ENCODE results near the gene ENOX2. TPM values are rescaled to one million over a fixed set of nuclear protein-coding genes. Genes with fewer than 3 reads are reported as not detected.
A peak's percentile ranks its signal among the peaks of the same experiment; 100 is the strongest.

Gene ENOX2
- total and polyA plus RNA-seq, 2 donors (not counting 1 experiment from before 2014, with no cell fraction given), result 5.1 to 18.8 TPM

DNA sequence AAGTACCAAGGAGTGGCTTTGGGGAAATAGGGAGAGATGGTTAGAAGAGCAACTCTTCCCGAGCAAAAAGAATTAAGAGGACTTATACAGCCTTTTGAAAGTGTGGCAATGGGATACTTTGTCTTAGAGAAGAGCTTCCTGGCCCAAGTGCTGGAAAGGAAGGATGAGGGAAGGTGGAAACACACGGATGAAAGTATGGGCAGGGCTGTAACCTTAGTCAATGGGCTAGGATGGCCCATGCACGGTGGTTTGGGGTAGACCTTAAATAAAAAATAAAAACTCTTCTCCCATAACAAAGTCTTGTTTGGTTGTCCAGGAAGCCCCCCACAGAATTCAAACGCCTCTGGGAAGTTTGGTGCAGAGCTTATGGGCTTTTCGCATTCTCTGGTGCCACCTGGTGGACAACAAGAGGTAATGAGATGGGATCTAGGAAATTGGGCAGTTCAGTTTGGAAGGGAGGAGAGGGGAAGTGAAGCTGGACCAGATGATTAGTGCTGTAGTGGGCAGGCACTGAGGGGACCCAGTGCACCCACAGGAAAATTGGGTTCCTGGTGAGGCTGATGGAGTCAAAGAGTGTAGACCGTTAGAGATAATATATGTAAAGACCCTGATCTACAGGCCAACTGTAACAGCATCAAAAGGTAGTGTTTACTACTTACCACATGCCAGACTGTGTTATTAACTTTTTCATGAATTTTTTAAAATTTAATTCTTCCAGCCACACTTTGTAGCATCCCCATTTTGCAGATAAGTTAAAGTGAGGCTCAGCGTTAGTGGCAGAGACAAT is 13.8 kb upstream of the ENOX2 start:
- H4K20me1 ChIP-seq (ENCODE audit: control insufficient read depth, insufficient read depth, low read length, poor library complexity, severe bottlenecking), result no peaks in the 10 kb centered on the region
- WGBS (ENCODE audit: insufficient coverage), result 10% methylated on average over 3 of the region's 7 CpGs

DNA sequence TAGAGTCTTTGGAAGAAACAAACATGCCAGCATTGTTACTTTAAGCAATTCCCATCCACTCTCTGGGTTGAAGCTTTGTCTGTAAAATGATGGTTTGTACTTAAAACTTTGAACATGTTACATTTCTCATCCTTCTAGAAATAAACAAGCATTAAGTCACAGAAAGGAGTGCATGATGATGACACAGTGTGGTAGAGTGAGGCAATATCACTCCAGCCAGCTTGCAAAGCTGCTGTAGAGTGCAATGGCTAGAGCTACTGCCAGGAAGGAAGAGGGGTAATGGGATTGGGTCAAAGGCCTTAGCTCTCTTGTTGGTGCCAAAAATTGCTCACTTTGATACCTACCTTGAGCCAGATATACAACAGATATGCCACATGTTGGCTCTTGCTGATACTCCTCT is 12.3 kb upstream of the ENOX2 start:
- ATAC-seq (ENCODE audit: low read depth), result no peak
- peaks cover 0 to 5% (median 0%) of the 10 kb centered on the region in 4 experiments for H3K27me3 ChIP-seq (replicated peaks in 1 of 4; ENCODE audit: control extremely low read depth in 1 of 4, control insufficient read depth in 3 of 4, insufficient read depth in 4 of 4, low read length in 3 of 4)
- H3K27ac Mint-ChIP-seq, result no peak overlapping the region
- no peak for TF ChIP-seq EZH2 (IDR thresholded peaks at IDR 0.05; ENCODE audit: borderline replicate concordance, insufficient read depth, low read depth, low read length, poor library complexity, severe bottlenecking)
- TF ChIP-seq, protein P1, sequence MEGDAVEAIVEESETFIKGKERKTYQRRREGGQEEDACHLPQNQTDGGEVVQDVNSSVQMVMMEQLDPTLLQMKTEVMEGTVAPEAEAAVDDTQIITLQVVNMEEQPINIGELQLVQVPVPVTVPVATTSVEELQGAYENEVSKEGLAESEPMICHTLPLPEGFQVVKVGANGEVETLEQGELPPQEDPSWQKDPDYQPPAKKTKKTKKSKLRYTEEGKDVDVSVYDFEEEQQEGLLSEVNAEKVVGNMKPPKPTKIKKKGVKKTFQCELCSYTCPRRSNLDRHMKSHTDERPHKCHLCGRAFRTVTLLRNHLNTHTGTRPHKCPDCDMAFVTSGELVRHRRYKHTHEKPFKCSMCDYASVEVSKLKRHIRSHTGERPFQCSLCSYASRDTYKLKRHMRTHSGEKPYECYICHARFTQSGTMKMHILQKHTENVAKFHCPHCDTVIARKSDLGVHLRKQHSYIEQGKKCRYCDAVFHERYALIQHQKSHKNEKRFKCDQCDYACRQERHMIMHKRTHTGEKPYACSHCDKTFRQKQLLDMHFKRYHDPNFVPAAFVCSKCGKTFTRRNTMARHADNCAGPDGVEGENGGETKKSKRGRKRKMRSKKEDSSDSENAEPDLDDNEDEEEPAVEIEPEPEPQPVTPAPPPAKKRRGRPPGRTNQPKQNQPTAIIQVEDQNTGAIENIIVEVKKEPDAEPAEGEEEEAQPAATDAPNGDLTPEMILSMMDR (IDR thresholded peaks at IDR 0.05), result no peak
- H3K27ac ChIP-seq (ENCODE audit: low read length in 2 of 2), result no peak overlapping the region
- no peaks in the 10 kb centered on the region for H3K9me3 ChIP-seq (ENCODE audit: control extremely low read depth in 1 of 3, control insufficient read depth in 2 of 3, insufficient read depth in 1 of 3, low read length in 2 of 3)
- H3K9me3 Mint-ChIP-seq (ENCODE audit: insufficient read depth), result no peaks in the 10 kb centered on the region
- H3K4me1 Mint-ChIP-seq, result no peaks in the 10 kb centered on the region
- no peaks in the 10 kb centered on the region for H4K20me1 ChIP-seq (ENCODE audit: control insufficient read depth, insufficient read depth, low read length, poor library complexity, severe bottlenecking)
- H3K4me1 ChIP-seq (ENCODE audit: control insufficient read depth in 2 of 2, insufficient read depth in 2 of 2, low read length in 2 of 2), result no peaks in the 10 kb centered on the region
- no peak for DNase-seq
- no peak overlapping the region for H2AFZ ChIP-seq (ENCODE audit: insufficient read depth, low read depth, low read length, poor library complexity, severe bottlenecking)
- CTCF ChIA-PET, result interaction anchor here (1.2 to 5.7 kb wide), 6 partner anchors 8 to 585 kb away, joined by 4 to 58 read pairs (median 6); no protein-coding TSS in a partner anchor
- no peak overlapping the region for H3K9ac ChIP-seq (ENCODE audit: low read length)
- H3K79me2 ChIP-seq (ENCODE audit: control insufficient read depth, insufficient read depth, low read length), result no peaks in the 10 kb centered on the region
- no peak overlapping the region for H3K4me3 ChIP-seq (ENCODE audit: control extremely low read depth in 1 of 5, extremely low read depth in 1 of 5, insufficient read depth in 1 of 5, low read depth in 2 of 5, low read length in 4 of 5)
- intact Hi-C loops (cut with micrococcal nuclease), result loop anchor here (5.0 kb wide), 1 partner anchor 1313 kb away; no protein-coding TSS in a partner anchor
- POLR2A ChIA-PET, result no interaction called here
- no peak overlapping the region for H3K4me3 Mint-ChIP-seq
- H3K27me3 Mint-ChIP-seq, result peaks cover 3% of the 10 kb centered on the region
- H3K4me2 ChIP-seq (replicated peaks; ENCODE audit: low read depth, low read length, poor library complexity, severe bottlenecking), result no peak overlapping the region
- H3K36me3 ChIP-seq (replicated peaks in 1 of 2; ENCODE audit: control extremely low read depth in 1 of 2, control insufficient read depth in 1 of 2, extremely low read depth in 1 of 2, insufficient read depth in 2 of 2, low read length in 1 of 2), result no peaks in the 10 kb centered on the region

More for the DNA sequence above, 13.8 kb upstream of the ENOX2 start:
- Mint-ChIP-seq H3K27ac (no peak overlapping the region), H3K27me3 (peaks cover 3% of the 10 kb centered on the region), H3K9me3 (ENCODE audit: insufficient read depth) (no peaks in the 10 kb centered on the region), H3K4me1 (no peaks in the 10 kb centered on the region), H3K4me3 (no peak overlapping the region)
- Histone ChIP-seq H3K4me2 (replicated peaks; ENCODE audit: low read depth, low read length, poor library complexity, severe bottlenecking) (no peak overlapping the region), H3K9ac (ENCODE audit: low read length) (no peak overlapping the region), H3K36me3 (replicated peaks in 1 of 2; ENCODE audit: control extremely low read depth in 1 of 2, control insufficient read depth in 1 of 2, extremely low read depth in 1 of 2, insufficient read depth in 2 of 2, low read length in 1 of 2) (no peaks in the 10 kb centered on the region), H3K27me3 (replicated peaks in 1 of 4; ENCODE audit: control extremely low read depth in 1 of 4, control insufficient read depth in 3 of 4, insufficient read depth in 4 of 4, low read length in 3 of 4) (peaks cover 0 to 5% (median 0%) of the 10 kb centered on the region in 4 experiments), H3K9me3 (ENCODE audit: control extremely low read depth in 1 of 3, control insufficient read depth in 2 of 3, insufficient read depth in 1 of 3, low read length in 2 of 3) (no peaks in the 10 kb centered on the region), H3K27ac (ENCODE audit: low read length in 2 of 2) (no peak overlapping the region), H3K79me2 (ENCODE audit: control insufficient read depth, insufficient read depth, low read length) (no peaks in the 10 kb centered on the region), H2AFZ (ENCODE audit: insufficient read depth, low read depth, low read length, poor library complexity, severe bottlenecking) (no peak overlapping the region), H3K4me1 (ENCODE audit: control insufficient read depth in 2 of 2, insufficient read depth in 2 of 2, low read length in 2 of 2) (no peaks in the 10 kb centered on the region), H3K4me3 (ENCODE audit: control extremely low read depth in 1 of 5, extremely low read depth in 1 of 5, insufficient read depth in 1 of 5, low read depth in 2 of 5, low read length in 4 of 5) (no peak overlapping the region)
- peak; percentile 57 for ATAC-seq (ENCODE audit: low read depth)
- peak; percentile 66 for DNase-seq
- no peak for TF ChIP-seq EZH2 (IDR thresholded peaks at IDR 0.05; ENCODE audit: borderline replicate concordance, insufficient read depth, low read depth, low read length, poor library complexity, severe bottlenecking)
- TF ChIP-seq, protein P1 (IDR thresholded peaks at IDR 0.05), result peak; percentile 72
- ChIA-PET POLR2A (no interaction called here), CTCF (interaction anchor here (0.6 to 5.7 kb wide), 15 partner anchors 10 to 1307 kb away, joined by 3 to 58 read pairs (median 4); partner anchors contain the start of gene ENOX2)
- intact Hi-C loops (cut with micrococcal nuclease), result loop anchor here (5.0 kb wide), 1 partner anchor 1315 kb away; no protein-coding TSS in a partner anchor
